Activated B cell treated with CpG ODN at 0.5 μM for 24 hours (primary cell): ENCODE data around the gene LMX1B. TPM values are rescaled to one million over a fixed set of nuclear protein-coding genes. Genes with fewer than 3 reads are reported as not detected.

Source experiments
- ATAC-seq: fragments of 200-7000 bp; cut with Tn5 transposase; one replicate; pipeline ENCODE4 v1.10.0; 2021; ENCODE audit warnings: low read depth, mild to moderate bottlenecking, moderate library complexity
- CTCF ChIA-PET: fragments of 350-600 bp; sonication (Branson Sonifier 250); formaldehyde crosslinking; loops from one replicate; lab custom pipeline; 2021; ENCODE audit warnings: antibody characterized with exemption; lab: Charles Lee
- POLR2A ChIA-PET: fragments of 350-600 bp; sonication (Branson Sonifier 250); formaldehyde crosslinking; loops from one replicate; lab custom pipeline; 2021; ENCODE audit warnings: antibody characterized with exemption; lab: Charles Lee
- DNase-seq: peaks from one replicate; pipeline ENCODE4 v3.0.0; 2022
- H3K27ac Mint-ChIP-seq: one replicate; pipeline ENCODE4 v1.8.0; 2020; ENCODE audit warnings: mixed read lengths
- H3K27me3 Mint-ChIP-seq: one replicate; pipeline ENCODE4 v1.8.0; 2021; ENCODE audit warnings: mixed read lengths
- H3K36me3 Mint-ChIP-seq: one replicate; pipeline ENCODE4 v1.8.0; 2021; ENCODE audit warnings: low read depth, mixed read lengths
- H3K4me1 Mint-ChIP-seq: one replicate; pipeline ENCODE4 v1.8.0; 2021; ENCODE audit warnings: mixed read lengths
- H3K4me3 Mint-ChIP-seq: one replicate; pipeline ENCODE4 v1.8.0; 2020; ENCODE audit warnings: mild to moderate bottlenecking, mixed read lengths
- H3K9me3 Mint-ChIP-seq: one replicate; pipeline ENCODE4 v1.8.0; 2020; ENCODE audit warnings: mixed read lengths
- intact Hi-C: fragments of 100-400 bp; cut with micrococcal nuclease; formaldehyde crosslinking; loops from one replicate; pipeline ENCODE4 v1.15.1; 2024
- total RNA-seq: library from RNA; stranded (reverse); gene quantifications from 2 replicates; pipeline ENCODE4 v1.2.3, GENCODE V29; 2022
- TF ChIP-seq, protein P1 (sequence below): fragments of 200-600 bp; IDR thresholded peaks from one replicate; pipeline ENCODE4 v1.8.0; 2022; ENCODE audit warnings: antibody characterized with exemption, mild to moderate bottlenecking

Gene LMX1B
- total RNA-seq, 1 donor from 2014 or later: not detected

DNA sequence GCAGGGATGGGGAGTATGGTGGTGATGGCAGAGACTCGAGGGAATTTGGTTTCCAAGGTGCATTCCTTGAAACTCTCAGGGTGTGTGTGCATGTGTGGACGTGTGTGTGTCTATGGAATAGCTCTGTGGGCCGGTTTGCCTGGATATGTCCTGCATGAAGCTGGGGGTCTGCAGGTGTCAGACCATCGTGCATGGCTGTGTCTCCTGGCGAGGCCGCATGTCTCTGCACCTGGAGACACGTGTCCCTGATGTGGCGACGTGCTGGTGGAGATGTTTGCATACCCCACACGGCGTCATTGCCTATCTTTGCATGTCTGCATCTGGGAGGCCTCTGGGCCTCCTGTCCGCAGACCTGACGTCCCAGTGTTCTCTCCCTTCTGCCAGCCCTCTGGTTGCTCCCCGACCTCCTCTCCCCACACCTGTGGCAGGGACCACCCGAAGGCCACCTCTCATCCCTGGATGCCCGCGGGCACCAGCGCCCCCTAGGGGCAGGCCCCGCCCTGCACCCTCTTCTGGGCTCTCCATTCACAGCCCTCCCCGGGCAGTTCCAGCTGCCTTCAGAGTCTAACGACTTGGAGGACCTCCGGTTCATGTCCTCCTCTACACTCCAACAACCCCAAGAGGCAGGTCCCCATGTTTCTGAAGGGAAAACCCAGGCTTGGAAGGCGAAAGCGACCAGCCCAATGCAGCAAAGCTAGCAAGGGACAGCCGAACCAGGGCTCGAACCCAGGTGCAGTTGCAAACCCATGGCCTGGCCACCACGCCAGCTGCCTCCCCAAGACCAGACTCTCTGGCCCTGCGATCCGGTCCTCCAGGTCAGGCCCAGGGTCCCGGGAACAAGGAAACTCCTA is 88.6 kb downstream of the LMX1B start:
- Mint-ChIP-seq H3K36me3 (no peaks in the 10 kb centered on the region), H3K4me1 (peaks cover 5% of the 10 kb centered on the region), H3K27ac (no peak overlapping the region), H3K4me3 (no peak overlapping the region), H3K27me3 (peaks cover 34% of the 10 kb centered on the region), H3K9me3 (no peaks in the 10 kb centered on the region)
- ATAC-seq: no peak
- intact Hi-C loops: no loop called here
- ChIA-PET POLR2A (interaction anchor here (0.5 kb wide), 1 partner anchor 1763 kb away, joined by 4 read pairs; no protein-coding TSS in a partner anchor), CTCF (interaction anchor here (0.8 to 13.0 kb wide), 3 partner anchors 12 to 77 kb away, joined by 3 to 472 read pairs (median 4); no protein-coding TSS in a partner anchor)
- TF ChIP-seq, protein P1, sequence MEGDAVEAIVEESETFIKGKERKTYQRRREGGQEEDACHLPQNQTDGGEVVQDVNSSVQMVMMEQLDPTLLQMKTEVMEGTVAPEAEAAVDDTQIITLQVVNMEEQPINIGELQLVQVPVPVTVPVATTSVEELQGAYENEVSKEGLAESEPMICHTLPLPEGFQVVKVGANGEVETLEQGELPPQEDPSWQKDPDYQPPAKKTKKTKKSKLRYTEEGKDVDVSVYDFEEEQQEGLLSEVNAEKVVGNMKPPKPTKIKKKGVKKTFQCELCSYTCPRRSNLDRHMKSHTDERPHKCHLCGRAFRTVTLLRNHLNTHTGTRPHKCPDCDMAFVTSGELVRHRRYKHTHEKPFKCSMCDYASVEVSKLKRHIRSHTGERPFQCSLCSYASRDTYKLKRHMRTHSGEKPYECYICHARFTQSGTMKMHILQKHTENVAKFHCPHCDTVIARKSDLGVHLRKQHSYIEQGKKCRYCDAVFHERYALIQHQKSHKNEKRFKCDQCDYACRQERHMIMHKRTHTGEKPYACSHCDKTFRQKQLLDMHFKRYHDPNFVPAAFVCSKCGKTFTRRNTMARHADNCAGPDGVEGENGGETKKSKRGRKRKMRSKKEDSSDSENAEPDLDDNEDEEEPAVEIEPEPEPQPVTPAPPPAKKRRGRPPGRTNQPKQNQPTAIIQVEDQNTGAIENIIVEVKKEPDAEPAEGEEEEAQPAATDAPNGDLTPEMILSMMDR: no peak
- no peak for DNase-seq

DNA sequence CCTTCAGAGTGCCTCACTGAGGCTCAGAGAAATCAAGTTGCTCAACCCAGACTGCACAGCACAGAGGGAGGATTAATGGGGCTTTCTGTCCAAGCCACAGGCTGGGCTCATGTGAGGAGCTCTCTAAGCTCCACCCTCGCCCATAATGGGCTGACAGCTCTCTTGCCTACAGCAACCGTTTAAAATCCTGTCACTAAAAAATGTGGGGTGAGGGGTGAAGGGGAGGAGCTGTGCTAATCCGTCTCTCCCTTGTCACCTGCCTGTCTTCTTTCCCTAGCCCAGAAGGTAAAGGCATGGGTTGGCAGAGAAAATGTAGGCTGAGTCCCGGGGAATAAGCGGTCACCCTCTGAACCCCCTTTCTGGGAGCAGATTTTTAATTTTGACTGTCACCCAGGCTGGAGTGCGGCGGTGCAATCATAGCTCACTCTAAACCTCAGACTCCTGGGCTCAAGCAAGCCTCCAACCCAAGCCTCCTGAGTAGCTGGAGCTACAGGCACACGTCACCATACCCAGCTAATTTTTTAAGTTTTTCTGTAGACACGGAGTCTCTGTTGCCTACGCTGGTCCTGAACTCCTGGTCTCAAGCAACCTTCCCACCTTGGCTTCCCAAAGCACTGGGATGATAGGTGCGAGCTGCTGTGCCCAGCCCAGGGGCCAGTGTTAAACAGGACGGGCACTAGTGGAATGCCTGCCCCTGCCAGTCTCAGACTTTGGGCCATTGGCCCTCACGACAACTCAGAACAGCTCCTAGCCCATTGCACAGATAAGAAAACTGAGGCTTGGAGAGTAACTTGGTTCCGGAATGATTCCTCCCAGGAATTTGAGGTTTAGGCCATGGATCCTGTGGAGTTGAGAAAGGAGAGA is 89.5 kb downstream of the LMX1B start:
- peaks cover 5% of the 10 kb centered on the region for H3K4me1 Mint-ChIP-seq
- intact Hi-C loops: no loop called here
- no peaks in the 10 kb centered on the region for H3K9me3 Mint-ChIP-seq
- ChIA-PET CTCF (interaction anchor here (0.8 to 13.0 kb wide), 4 partner anchors 12 to 76 kb away, joined by 3 to 472 read pairs (median 12); no protein-coding TSS in a partner anchor), POLR2A (no interaction called here)
- no peak for DNase-seq
- H3K27me3 Mint-ChIP-seq: peaks cover 32% of the 10 kb centered on the region
- no peak for ATAC-seq
- no peaks in the 10 kb centered on the region for H3K36me3 Mint-ChIP-seq
- no peak overlapping the region for H3K4me3 Mint-ChIP-seq
- TF ChIP-seq, protein P1: no peak
- no peak overlapping the region for H3K27ac Mint-ChIP-seq

DNA sequence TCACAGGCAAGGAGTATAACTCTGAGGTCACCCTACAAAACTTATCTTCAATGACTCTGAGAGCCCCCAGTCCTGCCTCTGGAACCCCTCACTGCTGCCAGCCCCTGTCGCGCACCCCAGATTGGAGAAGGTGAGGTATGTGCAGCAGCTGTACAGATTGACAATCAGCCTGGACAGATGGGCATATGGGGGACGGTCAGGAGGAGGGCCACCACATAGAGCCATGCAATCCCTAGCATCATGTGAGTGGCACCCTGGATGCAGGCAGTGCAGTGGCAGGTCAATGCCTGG is 90.1 kb downstream of the LMX1B start:
- DNase-seq (no peak), ATAC-seq (no peak)
- no peak overlapping the region for H3K27ac Mint-ChIP-seq
- no peaks in the 10 kb centered on the region for H3K9me3 Mint-ChIP-seq
- TF ChIP-seq, protein P1: no peak
- H3K36me3 Mint-ChIP-seq: no peaks in the 10 kb centered on the region
- ChIA-PET CTCF (interaction anchor here (3.1 to 13.0 kb wide), 3 partner anchors 14 to 76 kb away, joined by 12 to 472 read pairs (median 20); no protein-coding TSS in a partner anchor), POLR2A (no interaction called here)
- H3K4me1 Mint-ChIP-seq: peaks cover 5% of the 10 kb centered on the region
- no peak overlapping the region for H3K4me3 Mint-ChIP-seq
- H3K27me3 Mint-ChIP-seq: peaks cover 32% of the 10 kb centered on the region
- intact Hi-C loops: no loop called here

DNA sequence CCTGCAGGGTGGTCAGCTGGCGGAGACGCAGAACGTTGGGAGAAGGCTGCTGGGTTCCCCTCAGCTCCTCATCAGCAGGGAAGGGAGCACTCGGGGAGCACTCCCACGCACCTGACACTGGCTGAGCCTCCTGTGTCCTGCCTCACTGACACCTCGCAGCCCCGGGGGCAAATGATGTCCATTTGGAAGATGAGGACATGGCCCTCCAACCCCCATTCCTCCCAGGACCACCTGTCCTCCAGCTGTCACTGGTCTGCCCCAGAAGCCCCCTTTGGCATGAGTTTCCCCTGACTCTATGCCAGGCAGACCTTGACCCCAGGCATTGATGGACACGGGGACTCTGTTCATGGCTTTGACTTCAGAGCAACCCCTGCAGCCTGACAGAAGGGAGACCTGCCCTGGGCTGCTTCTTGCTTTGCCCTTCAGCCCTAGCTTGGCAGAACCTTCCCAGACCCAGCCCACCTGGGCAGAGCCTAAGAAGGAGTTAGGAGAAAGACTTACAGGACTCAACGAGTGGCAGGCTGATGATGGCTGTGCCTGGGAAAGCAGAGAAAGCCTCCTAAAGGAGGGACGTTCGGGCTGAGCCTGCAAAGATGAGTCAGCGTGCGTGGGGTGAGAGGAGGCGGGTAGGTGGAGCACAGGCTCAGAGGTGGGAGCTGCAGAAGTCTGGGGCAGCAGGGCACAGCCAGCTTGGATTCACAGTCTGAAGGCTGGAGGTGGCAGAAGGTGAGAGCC is 90.6 kb downstream of the LMX1B start:
- CTCF ChIA-PET: interaction anchor here (1.2 to 13.0 kb wide), 7 partner anchors 14 to 75 kb away, joined by 3 to 472 read pairs (median 16); no protein-coding TSS in a partner anchor
- TF ChIP-seq, protein P1: no peak
- ATAC-seq: no peak
- peaks cover 5% of the 10 kb centered on the region for H3K4me1 Mint-ChIP-seq
- no peaks in the 10 kb centered on the region for H3K36me3 Mint-ChIP-seq
- intact Hi-C loops: no loop called here
- H3K4me3 Mint-ChIP-seq: no peak overlapping the region
- H3K27me3 Mint-ChIP-seq: peaks cover 32% of the 10 kb centered on the region
- DNase-seq: no peak
- POLR2A ChIA-PET: interaction anchor here (2.7 to 3.2 kb wide), 2 partner anchors 19 to 77 kb away, joined by 19 to 37 read pairs; no protein-coding TSS in a partner anchor
- H3K9me3 Mint-ChIP-seq: no peaks in the 10 kb centered on the region
- no peak overlapping the region for H3K27ac Mint-ChIP-seq
